DND-41 (cell line): ENCODE measurements around the gene EPC2.

ENCODE experiments used
- ATAC-seq: fragments of 200-7000 bp; cut with Tn5 transposase; 3 replicates; pipeline ENCODE4 v1.9.1; 2021; ENCODE audit warnings: low read depth; ENCODE audit not compliant: insufficient read depth
- DNase-seq: peaks from one replicate; pipeline ENCODE4 v3.0.0-alpha.2; 2020
- H2AFZ ChIP-seq: 2 replicates; pipeline ENCODE4 v1.6.0; 2012; ENCODE audit warnings: low read depth, low read length
- H3K27ac ChIP-seq: 2 replicates; pipeline ENCODE4 v1.5.1; 2012; ENCODE audit warnings: low read length, inconsistent platforms
- H3K27me3 ChIP-seq: fragments of 200-600 bp; sonication (generic); 2 replicates; pipeline ENCODE4 v1.6.0; 2012; ENCODE audit warnings: low read length, mild to moderate bottlenecking, inconsistent platforms; ENCODE audit not compliant: insufficient read depth, poor library complexity
- H3K36me3 ChIP-seq: 2 replicates; pipeline ENCODE4 v1.5.1; 2012; ENCODE audit warnings: low read length, inconsistent platforms; ENCODE audit not compliant: insufficient read depth
- H3K4me1 ChIP-seq: 2 replicates; pipeline ENCODE4 v1.5.1; 2012; ENCODE audit warnings: mild to moderate bottlenecking, low read length; ENCODE audit not compliant: insufficient read depth
- H3K4me2 ChIP-seq: 2 replicates; pipeline ENCODE4 v1.6.0; 2012; ENCODE audit warnings: mild to moderate bottlenecking, moderate library complexity, low read length, inconsistent platforms; ENCODE audit not compliant: insufficient read depth
- H3K4me3 ChIP-seq, 2 experiments: fragments of 200-600 bp in 1 of 2; shearing (Covaris generic) in 1 of 2; 2 replicates each; pipeline ENCODE4 v1.5.1; 2012 to 2016; ENCODE audit warnings: inconsistent platforms in 2 of 2, low read length in 2 of 2, mild to moderate bottlenecking in 2 of 2, low read depth in 1 of 2, moderate library complexity in 1 of 2
- H3K79me2 ChIP-seq: 2 replicates; pipeline ENCODE4 v1.6.0; 2012; ENCODE audit warnings: low read length, inconsistent platforms; ENCODE audit not compliant: insufficient read depth
- H3K9ac ChIP-seq: 2 replicates; pipeline ENCODE4 v1.6.0; 2012; ENCODE audit warnings: low read depth, mild to moderate bottlenecking, inconsistent platforms, low read length, moderate library complexity
- H3K9me3 ChIP-seq: 2 replicates; pipeline ENCODE4 v1.5.1; 2012; ENCODE audit warnings: low read length, moderate library complexity, mild to moderate bottlenecking, inconsistent platforms; ENCODE audit not compliant: insufficient read depth, severe bottlenecking
- H4K20me1 ChIP-seq: 2 replicates; pipeline ENCODE4 v1.6.0; 2012; ENCODE audit warnings: low read length; ENCODE audit not compliant: insufficient read depth
- EZH2 ChIP-seq: IDR thresholded peaks from 3 replicates; pipeline ENCODE4 v1.6.1; 2012; ENCODE audit warnings: borderline replicate concordance, low read depth, mild to moderate bottlenecking, moderate library complexity, low read length, inconsistent platforms; ENCODE audit not compliant: severe bottlenecking
- TF ChIP-seq, protein P1 (sequence below): IDR thresholded peaks from 2 replicates; pipeline ENCODE4 v1.5.1; 2012; ENCODE audit warnings: borderline replicate concordance, low read length, moderate library complexity, mild to moderate bottlenecking; ENCODE audit not compliant: poor library complexity, severe bottlenecking; ENCODE audit errors: extremely low read depth

The EPC2 gene

DNA sequence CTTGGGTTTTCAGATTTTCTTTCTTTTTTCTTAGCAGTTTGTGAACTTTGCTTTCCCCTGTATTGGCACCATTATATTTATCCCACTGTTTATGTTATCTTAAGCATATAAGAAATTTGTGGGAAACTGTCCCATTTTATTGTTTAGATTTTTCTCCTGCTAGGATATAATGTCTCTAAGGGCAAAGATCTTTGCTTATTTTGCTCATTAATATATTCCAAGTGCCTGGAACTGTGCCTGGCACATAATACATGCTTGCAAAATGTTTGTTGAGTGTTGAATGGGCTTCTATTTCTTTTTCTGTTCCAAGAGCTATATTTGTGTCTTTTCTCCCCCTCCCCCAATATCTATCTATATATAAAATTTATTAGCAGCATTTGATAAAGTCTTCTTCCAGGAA, 5.4 kb downstream of the EPC2 start:
- no peaks in the 10 kb centered on the region for H3K27me3 ChIP-seq
- H3K79me2 ChIP-seq, result peaks cover 97% of the 10 kb centered on the region
- H3K36me3 ChIP-seq, result no peaks in the 10 kb centered on the region; the same call in 1 of the 2 replicates
- peak overlapping the region; percentile 15; the same call in 1 of the 2 replicates for H3K4me2 ChIP-seq
- TF ChIP-seq, protein P1, sequence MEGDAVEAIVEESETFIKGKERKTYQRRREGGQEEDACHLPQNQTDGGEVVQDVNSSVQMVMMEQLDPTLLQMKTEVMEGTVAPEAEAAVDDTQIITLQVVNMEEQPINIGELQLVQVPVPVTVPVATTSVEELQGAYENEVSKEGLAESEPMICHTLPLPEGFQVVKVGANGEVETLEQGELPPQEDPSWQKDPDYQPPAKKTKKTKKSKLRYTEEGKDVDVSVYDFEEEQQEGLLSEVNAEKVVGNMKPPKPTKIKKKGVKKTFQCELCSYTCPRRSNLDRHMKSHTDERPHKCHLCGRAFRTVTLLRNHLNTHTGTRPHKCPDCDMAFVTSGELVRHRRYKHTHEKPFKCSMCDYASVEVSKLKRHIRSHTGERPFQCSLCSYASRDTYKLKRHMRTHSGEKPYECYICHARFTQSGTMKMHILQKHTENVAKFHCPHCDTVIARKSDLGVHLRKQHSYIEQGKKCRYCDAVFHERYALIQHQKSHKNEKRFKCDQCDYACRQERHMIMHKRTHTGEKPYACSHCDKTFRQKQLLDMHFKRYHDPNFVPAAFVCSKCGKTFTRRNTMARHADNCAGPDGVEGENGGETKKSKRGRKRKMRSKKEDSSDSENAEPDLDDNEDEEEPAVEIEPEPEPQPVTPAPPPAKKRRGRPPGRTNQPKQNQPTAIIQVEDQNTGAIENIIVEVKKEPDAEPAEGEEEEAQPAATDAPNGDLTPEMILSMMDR, result no peak
- TF ChIP-seq EZH2, result no peak
- H3K4me1 ChIP-seq, result peaks cover 24% of the 10 kb centered on the region
- peaks cover 85% of the 10 kb centered on the region for H4K20me1 ChIP-seq
- H3K9me3 ChIP-seq, result no peaks in the 10 kb centered on the region
- no peak for ATAC-seq
- H3K27ac ChIP-seq, result no peak overlapping the region
- no peak overlapping the region for H3K9ac ChIP-seq
- H3K4me3 ChIP-seq, result no peak overlapping the region
- H2AFZ ChIP-seq, result no peak overlapping the region
- no peak for DNase-seq

- Histone ChIP-seq H3K9me3 (no peaks in the 10 kb centered on the region), H3K36me3 (no peaks in the 10 kb centered on the region), H3K9ac (no peak overlapping the region), H3K27me3 (no peaks in the 10 kb centered on the region), H3K4me1 (peaks cover 24% of the 10 kb centered on the region), H2AFZ (no peak overlapping the region), H3K27ac (no peak overlapping the region), H3K4me2 (peak overlapping the region; percentile 3; the same call in 1 of the 2 replicates), H3K4me3 (no peak overlapping the region), H3K79me2 (peaks cover 100% of the 10 kb centered on the region), H4K20me1 (peaks cover 87% of the 10 kb centered on the region)
- TF ChIP-seq, protein P1, result no peak
- no peak for TF ChIP-seq EZH2
- ATAC-seq (no peak), DNase-seq (no peak)
Observed at GRCh38 chr2:148650881-148651280, 6.3 kb downstream of the EPC2 start.

DNA sequence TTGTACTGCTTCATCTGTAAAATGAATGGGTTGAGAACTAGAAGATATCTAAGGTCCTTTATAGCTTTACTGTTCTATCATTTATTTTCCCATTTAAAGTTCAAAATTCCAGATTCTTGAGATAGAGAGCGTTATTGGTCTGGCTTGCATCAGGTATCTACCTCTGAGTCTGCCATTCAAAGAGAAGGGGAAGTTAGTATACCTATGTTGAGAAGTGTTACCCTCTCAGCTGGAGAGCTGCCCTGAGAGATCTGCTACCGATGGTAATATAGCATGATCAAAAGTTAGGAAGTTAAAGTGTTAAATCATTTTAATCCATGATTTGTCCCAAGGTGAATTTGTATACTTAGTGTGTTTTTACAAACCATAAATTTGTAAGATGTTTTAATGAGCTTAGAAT, 7.4 kb downstream of the EPC2 start:
- Histone ChIP-seq H3K4me2 (no peak overlapping the region), H3K27me3 (no peaks in the 10 kb centered on the region), H3K9me3 (no peaks in the 10 kb centered on the region), H3K27ac (no peak overlapping the region), H3K4me3 (no peak overlapping the region), H3K36me3 (no peaks in the 10 kb centered on the region), H3K79me2 (peaks cover 100% of the 10 kb centered on the region), H3K9ac (no peak overlapping the region), H3K4me1 (peaks cover 17% of the 10 kb centered on the region; the same call in 1 of the 2 replicates), H4K20me1 (peaks cover 87% of the 10 kb centered on the region), H2AFZ (no peak overlapping the region)
- no peak for DNase-seq
- no peak for ATAC-seq
- TF ChIP-seq, protein P1, result no peak
- no peak for TF ChIP-seq EZH2

DNA sequence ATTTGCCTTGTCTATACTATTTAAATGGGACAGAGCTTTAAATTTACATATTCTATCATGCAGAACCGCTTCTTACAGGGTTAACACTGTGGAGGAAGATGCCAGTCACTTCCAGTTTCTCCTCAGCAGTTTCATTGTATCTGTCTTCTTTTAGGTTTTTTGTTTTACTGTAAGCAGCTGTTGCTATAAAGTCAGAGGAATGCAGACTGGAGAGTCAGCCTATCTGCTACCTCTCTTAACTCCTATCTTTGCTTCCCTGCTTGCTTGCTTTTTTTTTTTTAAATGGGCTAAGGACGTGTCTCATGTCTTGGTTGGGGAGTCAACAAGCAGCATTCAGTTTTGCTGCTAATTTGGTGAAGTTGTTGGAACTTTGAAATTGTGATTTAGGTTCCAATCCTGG, 8.9 kb downstream of the EPC2 start:
- no peaks in the 10 kb centered on the region for H3K27me3 ChIP-seq
- no peaks in the 10 kb centered on the region for H3K36me3 ChIP-seq
- no peak overlapping the region for H3K4me2 ChIP-seq
- H3K9me3 ChIP-seq, result no peaks in the 10 kb centered on the region
- ATAC-seq, result no peak; the same call in 2 of the 3 replicates
- H3K4me1 ChIP-seq, result peaks cover 25% of the 10 kb centered on the region
- no peak overlapping the region for H3K9ac ChIP-seq
- no peak overlapping the region for H2AFZ ChIP-seq
- TF ChIP-seq, protein P1, result no peak
- no peak for TF ChIP-seq EZH2
- no peak for DNase-seq
- no peak overlapping the region for H3K4me3 ChIP-seq
- H4K20me1 ChIP-seq, result peaks cover 93% of the 10 kb centered on the region
- H3K27ac ChIP-seq, result no peak overlapping the region
- peaks cover 100% of the 10 kb centered on the region for H3K79me2 ChIP-seq
